Neuronal stem cell (in vitro differentiated cells): ENCODE data around the gene NUBPL.

ENCODE experiments used
- DNase-seq: peaks from one replicate; pipeline ENCODE4 v3.0.0-alpha.2; 2013; ENCODE audit warnings: low spot score
- H2AFZ ChIP-seq: one replicate; pipeline ENCODE4 v1.6.1; 2013; ENCODE audit warnings: mild to moderate bottlenecking, low read length, inconsistent platforms
- H2AK5ac ChIP-seq: 2 replicates; pipeline ENCODE4 v1.6.1; 2013; ENCODE audit warnings: low read depth, mild to moderate bottlenecking, inconsistent platforms, low read length, moderate library complexity, mixed read lengths
- H2BK120ac ChIP-seq: 2 replicates; pipeline ENCODE4 v1.6.1; 2013; ENCODE audit warnings: low read depth, mild to moderate bottlenecking, inconsistent platforms, low read length, moderate library complexity, mixed read lengths
- H2BK12ac ChIP-seq: one replicate; pipeline ENCODE4 v1.6.1; 2013; ENCODE audit warnings: low read length, inconsistent platforms
- H2BK15ac ChIP-seq: 2 replicates; pipeline ENCODE4 v1.6.1; 2013; ENCODE audit warnings: mild to moderate bottlenecking, low read length, inconsistent platforms, mixed read lengths
- H2BK5ac ChIP-seq: one replicate; pipeline ENCODE4 v1.6.1; 2013; ENCODE audit warnings: inconsistent platforms, mild to moderate bottlenecking, low read length, moderate library complexity
- H3K14ac ChIP-seq: one replicate; pipeline ENCODE4 v1.6.1; 2013; ENCODE audit warnings: low read length, inconsistent platforms
- H3K18ac ChIP-seq: 2 replicates; pipeline ENCODE4 v1.6.1; 2013; ENCODE audit warnings: low read length, inconsistent platforms
- H3K23ac ChIP-seq: 2 replicates; pipeline ENCODE4 v1.6.1; 2013; ENCODE audit warnings: low read depth, mild to moderate bottlenecking, mixed read lengths, low read length, inconsistent platforms; ENCODE audit not compliant: poor library complexity
- H3K27ac ChIP-seq: replicated peaks from 3 replicates; pipeline ENCODE4 v1.5.1; 2013; ENCODE audit warnings: low read length, inconsistent platforms
- H3K27me3 ChIP-seq, 3 experiments: 2 replicates each; pipeline ENCODE4 v1.6.1; 2013; ENCODE audit warnings: low read length in 3 of 3, mild to moderate bottlenecking in 2 of 3, inconsistent platforms in 1 of 3, low read depth in 1 of 3, mixed read lengths in 1 of 3, moderate library complexity in 1 of 3; ENCODE audit not compliant: control insufficient read depth in 3 of 3, insufficient read depth in 3 of 3
- H3K36me3 ChIP-seq, 2 donors: replicated peaks in 1 of 2; 2 replicates each; pipeline ENCODE4 v1.6.1; 2013; ENCODE audit warnings: low read length in 2 of 2; ENCODE audit not compliant: control insufficient read depth in 2 of 2, insufficient read depth in 2 of 2
- H3K4ac ChIP-seq: 2 replicates; pipeline ENCODE4 v1.6.1; 2013; ENCODE audit warnings: inconsistent platforms, mild to moderate bottlenecking, low read length, moderate library complexity
- H3K4me1 ChIP-seq, 2 donors: 1 replicate in 1 of 2; 2 replicates in 1 of 2; pipeline ENCODE4 v1.6.1; 2013; ENCODE audit warnings: low read length in 2 of 2, low read depth in 1 of 2; ENCODE audit not compliant: control insufficient read depth in 2 of 2, insufficient read depth in 1 of 2
- H3K4me2 ChIP-seq: one replicate; pipeline ENCODE4 v1.6.1; 2013; ENCODE audit warnings: mild to moderate bottlenecking, low read length, inconsistent platforms; ENCODE audit not compliant: insufficient read depth, poor library complexity, severe bottlenecking
- H3K4me3 ChIP-seq, 2 donors: 2 replicates each; pipeline ENCODE4 v1.5.1; 2013; ENCODE audit warnings: low read length in 2 of 2, mild to moderate bottlenecking in 2 of 2, inconsistent platforms in 1 of 2, moderate library complexity in 1 of 2
- H3K79me1 ChIP-seq: one replicate; pipeline ENCODE4 v1.6.1; 2013; ENCODE audit warnings: low read depth, mild to moderate bottlenecking, inconsistent platforms, low read length, moderate library complexity
- H3K9ac ChIP-seq: one replicate; pipeline ENCODE4 v1.6.1; 2013; ENCODE audit warnings: mild to moderate bottlenecking, low read depth, low read length, inconsistent platforms; ENCODE audit not compliant: poor library complexity
- H3K9me3 ChIP-seq, 2 donors: replicated peaks in 1 of 2; 2 replicates each; pipeline versions ENCODE3 to v1.6.1; 2013; ENCODE audit warnings: low read length in 2 of 2, mild to moderate bottlenecking in 2 of 2, inconsistent platforms in 1 of 2, low read depth in 1 of 2, mixed read lengths in 1 of 2, moderate library complexity in 1 of 2; ENCODE audit not compliant: control insufficient read depth in 2 of 2, insufficient read depth in 1 of 2
- H4K8ac ChIP-seq: one replicate; pipeline ENCODE4 v1.6.1; 2013; ENCODE audit warnings: low read depth, mild to moderate bottlenecking, inconsistent platforms, low read length, moderate library complexity
- H4K91ac ChIP-seq: one replicate; pipeline ENCODE4 v1.6.1; 2013; ENCODE audit warnings: low read length, low read depth, mild to moderate bottlenecking, inconsistent platforms; ENCODE audit not compliant: poor library complexity
- WGBS, 2 donors: extraction: QIAGEN DNeasy Blood & Tissue Kit; methylation state at CpG; one replicate each; pipeline ENCODE4 v1.1.7; 2013; ENCODE audit warnings: missing lambda C conversion rate in 2 of 2, mixed read lengths in 1 of 2; ENCODE audit not compliant: insufficient read length in 2 of 2, insufficient replicate concordance in 1 of 2; ENCODE audit errors: extremely low coverage in 2 of 2; 5-methylcytosine and 5-hydroxymethylcytosine counted together

Gene NUBPL

GRCh38 chr14:31884238-31884637 is 323.0 kb downstream of the NUBPL start:
- Histone ChIP-seq H3K4me3 (no peak overlapping the region), H4K91ac (no peak overlapping the region), H3K79me1 (no peaks in the 10 kb centered on the region), H3K9ac (no peak overlapping the region), H3K18ac (no peak overlapping the region), H2AK5ac (no peak overlapping the region), H2BK12ac (no peak overlapping the region), H4K8ac (no peak overlapping the region), H2BK5ac (no peak overlapping the region), H2AFZ (no peak overlapping the region), H2BK15ac (no peak overlapping the region), H3K27ac (no peak overlapping the region), H3K4ac (no peak overlapping the region), H3K4me1 (no peaks in the 10 kb centered on the region), H3K14ac (no peak overlapping the region), H3K9me3 (no peaks in the 10 kb centered on the region), H3K23ac (no peak overlapping the region), H3K27me3 (no peaks in the 10 kb centered on the region), H2BK120ac (no peak overlapping the region), H3K4me2 (no peak overlapping the region), H3K36me3 (no peaks in the 10 kb centered on the region)
- no peak for DNase-seq
- no CpG with 5 or more reads among the region's 2 CpGs for WGBS, 2 donors

- Histone ChIP-seq H3K23ac (no peak overlapping the region), H2AK5ac (no peak overlapping the region), H2BK12ac (no peak overlapping the region), H3K4me2 (no peak overlapping the region), H4K91ac (no peak overlapping the region), H4K8ac (no peak overlapping the region), H3K4ac (no peak overlapping the region), H3K79me1 (no peaks in the 10 kb centered on the region), H2BK5ac (no peak overlapping the region), H3K14ac (no peak overlapping the region), H3K27ac (no peak overlapping the region), H2BK120ac (no peak overlapping the region), H3K18ac (no peak overlapping the region), H3K9me3 (no peaks in the 10 kb centered on the region), H3K36me3 (no peaks in the 10 kb centered on the region), H2BK15ac (no peak overlapping the region), H3K27me3 (no peaks in the 10 kb centered on the region), H3K4me1 (no peaks in the 10 kb centered on the region), H3K4me3 (no peak overlapping the region), H2AFZ (no peak overlapping the region), H3K9ac (no peak overlapping the region)
- DNase-seq, result no peak
- no CpG with 5 or more reads among the region's 7 CpGs for WGBS, 2 donors
These were observed 323.7 kb downstream of the NUBPL start for GRCh38 chr14:31884776-31885379.

- Histone ChIP-seq H3K27me3 (no peaks in the 10 kb centered on the region), H4K91ac (no peak overlapping the region), H3K4me2 (no peak overlapping the region), H3K27ac (no peak overlapping the region), H3K14ac (no peak overlapping the region), H3K9ac (no peak overlapping the region), H4K8ac (no peak overlapping the region), H2AFZ (no peak overlapping the region), H3K36me3 (no peaks in the 10 kb centered on the region), H3K4ac (no peak overlapping the region), H2BK12ac (no peak overlapping the region), H3K79me1 (no peaks in the 10 kb centered on the region), H3K4me3 (no peak overlapping the region), H3K4me1 (no peaks in the 10 kb centered on the region), H2BK15ac (no peak overlapping the region), H3K18ac (no peak overlapping the region), H2AK5ac (no peak overlapping the region), H3K23ac (no peak overlapping the region), H2BK120ac (no peak overlapping the region), H3K9me3 (no peaks in the 10 kb centered on the region), H2BK5ac (no peak overlapping the region)
- no peak for DNase-seq
- WGBS, 2 donors, result no CpG with 5 or more reads among the region's 3 CpGs
These were observed 325.1 kb downstream of the NUBPL start for GRCh38 chr14:31886156-31886835.

GRCh38 chr14:31887929-31888580 is 326.9 kb downstream of the NUBPL start:
- no peak overlapping the region for H3K9ac ChIP-seq
- no peak overlapping the region for H4K8ac ChIP-seq
- no peak overlapping the region for H2BK5ac ChIP-seq
- no peak overlapping the region for H2BK15ac ChIP-seq
- no peaks in the 10 kb centered on the region for H3K9me3 ChIP-seq
- peaks cover 10 to 14% of the 10 kb centered on the region in 2 donors for H3K4me1 ChIP-seq
- H2AFZ ChIP-seq, result no peak overlapping the region
- H3K18ac ChIP-seq, result no peak overlapping the region
- H3K14ac ChIP-seq, result no peak overlapping the region
- H2BK120ac ChIP-seq, result no peak overlapping the region
- H3K27ac ChIP-seq, result no peak overlapping the region
- H3K27me3 ChIP-seq, result no peaks in the 10 kb centered on the region
- no peak overlapping the region for H3K23ac ChIP-seq
- H4K91ac ChIP-seq, result no peak overlapping the region
- H3K4me3 ChIP-seq, result no peak overlapping the region
- H2AK5ac ChIP-seq, result no peak overlapping the region
- no CpG with 5 or more reads among the region's 4 CpGs for WGBS, 2 donors
- no peak overlapping the region for H3K4ac ChIP-seq
- no peak overlapping the region for H2BK12ac ChIP-seq
- no peaks in the 10 kb centered on the region for H3K36me3 ChIP-seq
- no peak for DNase-seq
- no peak overlapping the region for H3K4me2 ChIP-seq
- H3K79me1 ChIP-seq, result no peaks in the 10 kb centered on the region
